Right atrium auricular region (tissue), 2 donors: ENCODE results near the gene GRAMD4. TPM values are rescaled to one million over a fixed set of nuclear protein-coding genes. Genes with fewer than 3 reads are reported as not detected.

Experiments
- DNase-seq: peaks from one replicate; pipeline ENCODE4 v3.0.0-alpha.2; 2019; ENCODE audit warnings: low spot score
- H3K27ac ChIP-seq, 2 donors: fragments of 200-600 bp; sonication (generic); 1 replicate in 1 of 2; 2 replicates in 1 of 2; pipeline ENCODE4 v1.5.1; 2016 to 2019
- H3K27me3 ChIP-seq, 2 donors: fragments of 200-600 bp; sonication (generic); one replicate each; pipeline versions ENCODE4 v1.5.1 to v1.6.0; 2017 to 2019
- H3K36me3 ChIP-seq: fragments of 200-600 bp; sonication (generic); one replicate; pipeline ENCODE4 v1.5.1; 2016
- H3K4me1 ChIP-seq, 2 donors: fragments of 200-600 bp; sonication (generic); one replicate each; pipeline versions ENCODE4 v1.5.1 to v1.6.0; 2017 to 2019
- H3K4me3 ChIP-seq, 2 donors: fragments of 200-600 bp; sonication (generic); 1 replicate in 1 of 2; 2 replicates in 1 of 2; pipeline ENCODE4 v1.5.1; 2017 to 2019; ENCODE audit warnings: mild to moderate bottlenecking in 1 of 2, moderate library complexity in 1 of 2
- H3K9me3 ChIP-seq, 2 donors: fragments of 200-600 bp; sonication (generic); one replicate each; pipeline ENCODE4 v1.5.1; 2019
- CTCF ChIP-seq, 2 donors: fragments of 200-600 bp; sonication (generic); IDR thresholded peaks; one replicate each; pipeline ENCODE4 v1.5.1; 2019; ENCODE audit warnings: antibody characterized with exemption in 2 of 2
- total RNA-seq, 2 donors: library from RNA; depleted of rRNA; stranded (reverse); fragments of >200 nt; gene quantifications; one replicate each; pipeline ENCODE4 v1.1.0, GENCODE V29; 2016

Gene GRAMD4
- total RNA-seq, 2 donors from 2014 or later: 29.1 to 31.6 TPM

- Histone ChIP-seq H3K4me3 (no peak overlapping the region), H3K27me3 (no peaks in the 10 kb centered on the region), H3K27ac (peak overlapping the region in 1 of 2 donors; percentile 85), H3K9me3 (no peaks in the 10 kb centered on the region), H3K4me1 (peaks cover 0 to 44% of the 10 kb centered on the region in 2 donors), H3K36me3 (peaks cover 68% of the 10 kb centered on the region)
- no peak for DNase-seq
- no peak for TF ChIP-seq CTCF (IDR thresholded peaks at IDR 0.05)
Observed at GRCh38 chr22:46690146-46690545, 70.0 kb downstream of the GRAMD4 start.

- Histone ChIP-seq H3K36me3 (peaks cover 82% of the 10 kb centered on the region), H3K9me3 (no peaks in the 10 kb centered on the region), H3K27me3 (no peaks in the 10 kb centered on the region), H3K27ac (no peak overlapping the region), H3K4me1 (peaks cover 0 to 30% of the 10 kb centered on the region in 2 donors), H3K4me3 (no peak overlapping the region)
- no peak for TF ChIP-seq CTCF (IDR thresholded peaks at IDR 0.05)
- DNase-seq: no peak
Observed at GRCh38 chr22:46691571-46691970, 71.4 kb downstream of the GRAMD4 start.

- no peak for DNase-seq
- no peaks in the 10 kb centered on the region for H3K27me3 ChIP-seq
- no peak overlapping the region for H3K4me3 ChIP-seq
- H3K27ac ChIP-seq: no peak overlapping the region
- no peaks in the 10 kb centered on the region for H3K9me3 ChIP-seq
- peaks cover 0 to 7% of the 10 kb centered on the region in 2 donors for H3K4me1 ChIP-seq
- TF ChIP-seq CTCF (IDR thresholded peaks at IDR 0.05): no peak
- peaks cover 94% of the 10 kb centered on the region for H3K36me3 ChIP-seq
Observed at GRCh38 chr22:46693634-46694415, 73.6 kb downstream of the GRAMD4 start.

- H3K36me3 ChIP-seq: peaks cover 95% of the 10 kb centered on the region
- H3K4me1 ChIP-seq: no peaks in the 10 kb centered on the region
- H3K9me3 ChIP-seq: no peaks in the 10 kb centered on the region
- no peak for TF ChIP-seq CTCF (IDR thresholded peaks at IDR 0.05)
- no peaks in the 10 kb centered on the region for H3K27me3 ChIP-seq
- no peak overlapping the region for H3K4me3 ChIP-seq
- H3K27ac ChIP-seq: no peak overlapping the region
- DNase-seq: no peak
Observed at GRCh38 chr22:46694416-46695170, 74.4 kb downstream of the GRAMD4 start.

- Histone ChIP-seq H3K4me1 (no peaks in the 10 kb centered on the region), H3K4me3 (no peak overlapping the region), H3K9me3 (no peaks in the 10 kb centered on the region), H3K27me3 (no peaks in the 10 kb centered on the region), H3K36me3 (peaks cover 95% of the 10 kb centered on the region), H3K27ac (no peak overlapping the region)
- DNase-seq: no peak
- no peak for TF ChIP-seq CTCF (IDR thresholded peaks at IDR 0.05)
Observed at GRCh38 chr22:46695346-46696228, 75.4 kb downstream of the GRAMD4 start.
